Measurements from ENCODE around the gene IL2RG. TPM values are rescaled to one million over a fixed set of nuclear protein-coding genes. Genes with fewer than 3 reads are reported as not detected.

The IL2RG gene
- total and polyA plus RNA-seq, 10 of the 15 experiments (the other 5 are each of a cell fraction or from before 2014, with no cell fraction given), result 63.9 to 686 (median 183) TPM

GRCh38 chrX:71103110-71103983 is 8.0 kb downstream of the IL2RG start (continued):
- TF ChIP-seq EZH2 (IDR thresholded peaks at IDR 0.05; ENCODE audit: borderline replicate concordance, control insufficient read depth, low read depth, low read length) (no peak), RB1 (IDR thresholded peaks at IDR 0.05; ENCODE audit: borderline replicate concordance) (no peak), RAD21 (IDR thresholded peaks at IDR 0.05; ENCODE audit: insufficient read depth, low read depth, low read length) (no peak), BHLHE40 (IDR thresholded peaks at IDR 0.05; ENCODE audit: borderline replicate concordance in 1 of 2, low read depth in 2 of 2, low read length in 1 of 2) (0 out of 4 replicates have a peak, but pooled peaks of 1 of the 2 experiments have one; percentile 29), ETV6 (conservative IDR thresholded peaks at IDR 0.05 in 1 of 2, IDR thresholded peaks at IDR 0.05 in 1 of 2; ENCODE audit: borderline replicate concordance in 1 of 2, low read depth in 1 of 2) (no peak), SUPT20H (IDR thresholded peaks at IDR 0.05; ENCODE audit: borderline replicate concordance, control insufficient read depth, low read depth, low read length) (no peak), E2F4 (IDR thresholded peaks at IDR 0.05; ENCODE audit: low read depth, low read length) (no peak), PKNOX1 (IDR thresholded peaks at IDR 0.05) (no peak), ZNF622 (IDR thresholded peaks at IDR 0.05) (no peak), MYC (IDR thresholded peaks at IDR 0.05; ENCODE audit: insufficient read depth, insufficient read length, insufficient replicate concordance, low read length, severe bottlenecking) (no peak), NRF1 (conservative IDR thresholded peaks at IDR 0.05; ENCODE audit: low read depth, low read length) (no peak), BMI1 (IDR thresholded peaks at IDR 0.05; ENCODE audit: borderline replicate concordance) (no peak), MTA3 (IDR thresholded peaks at IDR 0.05; ENCODE audit: borderline replicate concordance, low read length) (no peak), IKZF2 (IDR thresholded peaks at IDR 0.05) (peak; percentile 49 to 70; a peak in 3 of 4 replicates), YBX1 (IDR thresholded peaks at IDR 0.05) (no peak), NFIC (IDR thresholded peaks at IDR 0.05; ENCODE audit: low read depth, low read length) (peak; percentile 55; the same call in 1 of the 2 replicates), YY1 (IDR thresholded peaks at IDR 0.05; ENCODE audit: low read depth, low read length) (0 out of 2 replicates have a peak, but pooled peaks have one; percentile 11), EGR1 (IDR thresholded peaks at IDR 0.05; ENCODE audit: borderline replicate concordance in 1 of 2, low read depth in 2 of 2, low read length in 2 of 2) (peak in 1 of 2 experiments; percentile 87; a peak in 2 of 3 replicates), ZNF207 (IDR thresholded peaks at IDR 0.05; ENCODE audit: borderline replicate concordance) (no peak), EP300 (IDR thresholded peaks at IDR 0.05; ENCODE audit: borderline replicate concordance in 1 of 2, control insufficient read depth in 1 of 2, low read depth in 2 of 2, low read length in 2 of 2) (peak; percentile 26 to 43; a peak in 1 of 4 replicates), ZNF687 (IDR thresholded peaks at IDR 0.05) (peak; percentile 17; the same call in 1 of the 2 replicates)

Data from GM12878 (cell line).